Activated CD8-positive, alpha-beta memory T cell treated with anti-CD3 and anti-CD28 coated beads, Interleukin-2, amount 10 ng/mL, durations not matched to agents 7 days and 5 days (primary cell): ENCODE data around the gene TTF2. TPM values are rescaled to one million over a fixed set of nuclear protein-coding genes. Genes with fewer than 3 reads are reported as not detected.

ENCODE experiments used
- ATAC-seq: fragments of 150-1000 bp; cut with Tn5 transposase; one replicate; pipeline ENCODE4 v1.10.0; 2021; ENCODE audit warnings: moderate library complexity
- CTCF ChIA-PET: fragments of 350-600 bp; sonication (Branson Sonifier 250); formaldehyde crosslinking; loops from one replicate; lab custom pipeline; 2021; ENCODE audit warnings: antibody characterized with exemption; lab: Charles Lee
- DNase-seq: peaks from one replicate; pipeline ENCODE4 v3.0.0-alpha.2; 2020
- H3K27ac Mint-ChIP-seq: one replicate; pipeline ENCODE4 v1.8.0; 2021; ENCODE audit warnings: mild to moderate bottlenecking, mixed read lengths
- H3K27me3 Mint-ChIP-seq: one replicate; pipeline ENCODE4 v1.8.0; 2021; ENCODE audit warnings: mixed read lengths
- H3K36me3 Mint-ChIP-seq: one replicate; pipeline ENCODE4 v1.8.0; 2021; ENCODE audit warnings: mild to moderate bottlenecking, mixed read lengths
- H3K4me1 Mint-ChIP-seq: one replicate; pipeline ENCODE4 v1.8.0; 2021; ENCODE audit warnings: mixed read lengths
- H3K4me3 Mint-ChIP-seq: one replicate; pipeline ENCODE4 v1.8.0; 2021; ENCODE audit warnings: mild to moderate bottlenecking, moderate library complexity, mixed read lengths
- H3K9me3 Mint-ChIP-seq: one replicate; pipeline ENCODE4 v1.8.0; 2022; ENCODE audit warnings: low read depth, mixed read lengths
- total RNA-seq, 2 experiments: library from RNA; stranded (reverse); gene quantifications; one replicate each; pipeline ENCODE4 v1.2.3, GENCODE V29; 2021

Gene TTF2
- total RNA-seq, result 100 to 1,000 TPM; 156 to 157 TPM

DNA sequence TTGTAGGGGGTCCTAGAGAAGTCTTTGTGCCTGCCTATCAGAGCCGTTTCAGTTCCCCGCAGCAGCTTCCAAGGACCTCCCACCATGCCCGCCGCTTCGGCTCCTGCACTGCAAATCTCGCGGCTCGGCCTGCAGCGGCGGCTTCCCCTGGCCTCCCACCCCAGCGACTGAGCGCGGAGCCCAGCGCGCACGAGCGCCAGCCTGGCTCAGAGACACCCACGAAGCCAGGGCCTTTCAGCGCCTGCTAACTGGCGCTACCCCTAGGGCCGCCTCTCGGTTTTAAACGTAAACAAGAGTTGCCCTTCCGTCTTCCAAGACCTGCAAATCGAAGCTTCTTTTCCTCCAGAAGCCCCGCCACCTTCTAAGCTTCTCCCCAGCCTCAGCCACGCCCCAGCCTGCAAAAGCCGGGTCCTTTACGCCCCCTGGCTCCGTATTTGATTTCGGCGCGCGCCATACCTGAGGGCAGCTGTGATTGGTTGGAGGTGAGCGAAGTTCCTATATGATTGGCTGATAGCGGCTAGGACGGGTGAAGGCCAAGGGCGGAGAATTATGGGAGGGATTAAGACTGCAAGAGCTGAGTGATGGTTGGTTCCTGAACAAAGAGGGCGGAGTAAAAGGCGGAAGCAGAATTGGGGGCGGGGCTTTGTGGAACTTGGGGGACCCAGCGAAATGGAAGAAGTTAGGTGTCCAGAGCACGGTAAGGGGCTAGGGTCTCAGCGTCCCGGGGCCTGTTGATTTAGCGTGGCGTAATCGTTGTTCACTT, at the start of gene TTF2:
TSS of gene TTF2 (plus strand) at position 649 of the 763 bp plus-strand sequence. CDS start at position 670, 21 bp downstream.
- Mint-ChIP-seq H3K4me3 (no peak within 1 kb of the TSS), H3K4me1 (peaks cover 55% of the 10 kb centered on the region), H3K27ac (no peak within 1 kb of the TSS), H3K36me3 (peaks cover 37% of the 10 kb centered on the region), H3K9me3 (no peaks in the 10 kb centered on the region), H3K27me3 (no peaks in the 10 kb centered on the region)
- CTCF ChIA-PET, result interaction anchor here (0.6 to 5.9 kb wide), 21 partner anchors 8 to 922 kb away, joined by 3 to 55 read pairs (median 5); partner anchors contain the start of gene CD58
- ATAC-seq, result peak; percentile 91
- peak; percentile 99 for DNase-seq

GRCh38 chr1:117011334-117011733, 48.8 kb upstream of the TTF2 start:
- Mint-ChIP-seq H3K27ac (no peak overlapping the region), H3K9me3 (no peaks in the 10 kb centered on the region), H3K36me3 (no peaks in the 10 kb centered on the region), H3K4me1 (peaks cover 42% of the 10 kb centered on the region), H3K27me3 (peaks cover 2% of the 10 kb centered on the region), H3K4me3 (no peak overlapping the region)
- ATAC-seq (no peak), DNase-seq (no peak)
- CTCF ChIA-PET, result no interaction called here

DNA sequence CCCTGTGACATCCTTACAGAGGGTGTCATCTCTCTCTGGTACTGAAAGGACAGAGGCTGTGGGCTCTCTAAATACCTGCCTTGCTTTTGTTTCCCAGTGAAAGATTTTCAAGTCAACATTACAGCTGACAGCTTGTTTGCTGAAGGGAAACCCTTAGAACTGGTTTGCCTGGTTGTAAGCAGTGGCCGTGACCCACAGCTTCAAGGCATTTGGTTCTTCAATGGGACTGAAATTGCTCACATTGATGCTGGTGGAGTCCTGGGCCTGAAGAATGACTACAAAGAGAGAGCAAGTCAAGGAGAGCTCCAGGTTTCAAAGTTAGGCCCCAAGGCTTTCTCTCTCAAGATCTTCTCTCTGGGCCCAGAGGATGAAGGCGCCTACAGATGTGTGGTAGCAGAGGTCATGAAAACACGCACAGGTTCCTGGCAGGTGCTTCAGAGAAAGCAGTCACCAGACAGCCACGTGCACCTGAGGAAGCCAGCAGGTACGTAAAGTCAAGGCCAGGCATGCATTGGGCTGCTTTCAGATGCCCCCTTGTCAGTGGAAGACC, 46.7 kb upstream of the TTF2 start:
- no peak for ATAC-seq
- H3K36me3 Mint-ChIP-seq, result no peaks in the 10 kb centered on the region
- H3K4me1 Mint-ChIP-seq, result peaks cover 37% of the 10 kb centered on the region
- H3K27ac Mint-ChIP-seq, result no peak overlapping the region
- DNase-seq, result no peak
- no peak overlapping the region for H3K4me3 Mint-ChIP-seq
- H3K27me3 Mint-ChIP-seq, result no peaks in the 10 kb centered on the region
- CTCF ChIA-PET, result interaction anchor here (0.8 kb wide), 1 partner anchor 17 kb away, joined by 3 read pairs; no protein-coding TSS in a partner anchor
- H3K9me3 Mint-ChIP-seq, result no peaks in the 10 kb centered on the region

- ATAC-seq (peak; percentile 27), DNase-seq (no peak)
- Mint-ChIP-seq H3K36me3 (no peaks in the 10 kb centered on the region), H3K4me1 (peaks cover 31% of the 10 kb centered on the region), H3K9me3 (no peaks in the 10 kb centered on the region), H3K27ac (no peak overlapping the region), H3K27me3 (no peaks in the 10 kb centered on the region), H3K4me3 (no peak overlapping the region)
- CTCF ChIA-PET, result interaction anchor here (0.8 to 1.5 kb wide), 3 partner anchors 18 to 196 kb away, joined by 3 to 4 read pairs (median 3); no protein-coding TSS in a partner anchor
These were observed 45.9 kb upstream of the TTF2 start for GRCh38 chr1:117014209-117014608.

- CTCF ChIA-PET, result no interaction called here
- Mint-ChIP-seq H3K4me1 (peaks cover 22% of the 10 kb centered on the region), H3K27me3 (no peaks in the 10 kb centered on the region), H3K27ac (no peak overlapping the region), H3K9me3 (no peaks in the 10 kb centered on the region), H3K36me3 (no peaks in the 10 kb centered on the region), H3K4me3 (no peak overlapping the region)
- ATAC-seq, result no peak
- no peak for DNase-seq
These were observed 44.4 kb upstream of the TTF2 start for GRCh38 chr1:117015724-117016123.

GRCh38 chr1:117017062-117017461, 43.1 kb upstream of the TTF2 start:
- no peak for ATAC-seq
- Mint-ChIP-seq H3K4me3 (no peak overlapping the region), H3K9me3 (no peaks in the 10 kb centered on the region), H3K27ac (no peak overlapping the region), H3K27me3 (no peaks in the 10 kb centered on the region), H3K4me1 (peaks cover 20% of the 10 kb centered on the region), H3K36me3 (no peaks in the 10 kb centered on the region)
- CTCF ChIA-PET, result interaction anchor here (0.8 kb wide), 1 partner anchor 20 kb away, joined by 3 read pairs; no protein-coding TSS in a partner anchor
- no peak for DNase-seq

- H3K27me3 Mint-ChIP-seq, result no peaks in the 10 kb centered on the region
- H3K4me3 Mint-ChIP-seq, result no peak overlapping the region
- CTCF ChIA-PET, result interaction anchor here (0.8 kb wide), 1 partner anchor 20 kb away, joined by 3 read pairs; no protein-coding TSS in a partner anchor
- H3K27ac Mint-ChIP-seq, result no peak overlapping the region
- H3K4me1 Mint-ChIP-seq, result peaks cover 19% of the 10 kb centered on the region
- H3K9me3 Mint-ChIP-seq, result no peaks in the 10 kb centered on the region
- ATAC-seq (no peak), DNase-seq (no peak)
- no peaks in the 10 kb centered on the region for H3K36me3 Mint-ChIP-seq
These were observed 42.5 kb upstream of the TTF2 start for GRCh38 chr1:117017648-117018047.

DNA sequence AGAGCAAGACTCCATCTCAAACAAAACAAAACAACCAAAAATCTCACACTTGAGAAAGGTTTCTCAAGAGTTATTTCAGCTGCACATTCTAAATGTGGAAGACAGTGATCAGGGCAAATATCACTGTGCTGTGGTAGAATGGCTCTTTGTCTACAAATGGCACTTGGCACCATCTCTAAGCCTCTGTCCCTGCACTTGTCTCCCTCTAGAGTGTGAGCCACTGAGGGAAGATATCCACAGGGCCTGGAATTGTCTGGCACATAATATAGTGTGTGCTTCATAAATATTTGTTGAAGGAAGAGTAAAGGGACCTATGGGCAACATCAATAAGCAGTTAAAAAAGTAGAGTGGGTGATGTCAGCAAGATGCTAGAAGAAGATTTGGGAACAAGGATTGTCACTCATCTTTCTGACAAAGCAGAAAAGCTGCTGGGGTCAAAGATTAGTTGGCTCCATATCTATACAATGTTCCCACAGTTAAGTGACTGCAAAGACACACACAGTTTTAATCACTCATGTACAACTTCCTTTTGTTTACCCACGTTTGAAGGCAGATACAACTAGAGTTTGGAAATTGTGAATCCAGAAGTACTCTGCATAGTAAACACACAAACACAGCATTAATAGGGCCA, 39.5 kb upstream of the TTF2 start:
- ATAC-seq (no peak), DNase-seq (no peak)
- H3K9me3 Mint-ChIP-seq, result no peaks in the 10 kb centered on the region
- H3K4me1 Mint-ChIP-seq, result peaks cover 16% of the 10 kb centered on the region
- H3K4me3 Mint-ChIP-seq, result no peak overlapping the region
- peaks cover 5% of the 10 kb centered on the region for H3K27me3 Mint-ChIP-seq
- no peak overlapping the region for H3K27ac Mint-ChIP-seq
- CTCF ChIA-PET, result no interaction called here
- H3K36me3 Mint-ChIP-seq, result no peaks in the 10 kb centered on the region

DNA sequence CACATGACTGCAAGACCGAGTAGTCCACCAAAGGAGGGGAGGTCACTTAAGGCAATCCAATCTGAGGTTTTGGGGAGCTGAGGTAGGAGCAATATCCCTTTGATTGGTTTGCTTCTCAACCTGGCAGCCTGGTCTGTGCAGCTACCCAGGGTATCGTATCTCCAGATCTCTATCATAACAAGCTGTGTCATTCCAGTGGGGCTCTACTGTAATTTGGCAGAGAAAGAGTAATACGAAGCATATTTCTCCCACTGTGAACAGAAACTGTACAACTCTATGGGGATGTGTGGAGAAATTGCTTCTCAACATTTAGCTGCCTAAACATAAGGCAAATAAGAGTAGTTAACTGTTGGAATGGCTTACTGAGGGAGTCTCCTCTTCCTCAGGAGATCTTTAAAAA, 38.0 kb upstream of the TTF2 start:
- ATAC-seq (no peak), DNase-seq (no peak)
- Mint-ChIP-seq H3K4me3 (no peak overlapping the region), H3K27ac (no peak overlapping the region), H3K4me1 (peaks cover 10% of the 10 kb centered on the region), H3K9me3 (no peaks in the 10 kb centered on the region), H3K36me3 (no peaks in the 10 kb centered on the region), H3K27me3 (peaks cover 5% of the 10 kb centered on the region)
- CTCF ChIA-PET, result no interaction called here

- peaks cover 10% of the 10 kb centered on the region for H3K4me1 Mint-ChIP-seq
- CTCF ChIA-PET, result no interaction called here
- no peaks in the 10 kb centered on the region for H3K9me3 Mint-ChIP-seq
- DNase-seq (no peak), ATAC-seq (no peak)
- H3K36me3 Mint-ChIP-seq, result no peaks in the 10 kb centered on the region
- H3K4me3 Mint-ChIP-seq, result no peak overlapping the region
- peaks cover 5% of the 10 kb centered on the region for H3K27me3 Mint-ChIP-seq
- no peak overlapping the region for H3K27ac Mint-ChIP-seq
These were observed 34.6 kb upstream of the TTF2 start for GRCh38 chr1:117025568-117025967.

DNA sequence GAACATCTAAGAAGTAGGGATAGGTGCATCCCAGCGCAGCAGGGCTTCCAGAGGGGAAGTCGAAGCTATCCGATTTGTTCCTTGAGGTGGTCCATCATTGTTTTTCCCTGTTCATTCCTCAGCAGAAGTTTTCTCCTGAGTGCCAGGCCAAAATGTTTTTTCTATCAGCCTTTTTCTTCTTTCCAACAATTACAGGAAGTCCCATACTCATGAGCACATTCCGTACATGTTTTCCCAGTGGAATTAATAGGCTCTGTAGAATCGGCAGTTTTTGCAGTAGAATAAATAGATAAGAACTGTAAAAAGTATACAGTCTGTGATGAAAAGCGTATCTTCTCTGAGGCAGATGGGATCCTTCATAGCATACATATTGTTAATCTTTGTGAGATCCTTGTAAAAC, 33.8 kb upstream of the TTF2 start:
- ATAC-seq (no peak), DNase-seq (no peak)
- no peak overlapping the region for H3K4me3 Mint-ChIP-seq
- no peak overlapping the region for H3K27ac Mint-ChIP-seq
- no peaks in the 10 kb centered on the region for H3K36me3 Mint-ChIP-seq
- H3K27me3 Mint-ChIP-seq, result peaks cover 5% of the 10 kb centered on the region
- peaks cover 10% of the 10 kb centered on the region for H3K4me1 Mint-ChIP-seq
- CTCF ChIA-PET, result no interaction called here
- no peaks in the 10 kb centered on the region for H3K9me3 Mint-ChIP-seq

DNA sequence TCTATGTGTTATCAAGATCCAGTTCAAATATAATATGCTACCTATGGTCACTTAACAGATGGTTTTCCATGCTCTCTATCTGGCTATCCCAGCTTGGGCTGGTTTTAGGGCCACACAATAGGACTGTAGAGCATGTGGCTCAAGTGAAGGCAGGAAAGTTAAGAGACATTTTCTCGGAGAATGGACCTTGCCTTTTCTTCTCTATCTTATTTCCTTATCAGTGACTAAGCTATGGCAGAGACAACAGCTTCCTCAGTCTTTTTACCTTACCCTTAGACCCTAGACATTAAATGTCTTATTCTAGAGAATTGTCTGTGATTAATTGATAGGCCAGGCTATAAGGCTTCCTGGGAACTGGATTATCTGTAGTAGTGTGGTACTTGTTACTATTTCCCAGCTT, 30.4 kb upstream of the TTF2 start:
- H3K27me3 Mint-ChIP-seq, result peaks cover 3% of the 10 kb centered on the region
- CTCF ChIA-PET, result no interaction called here
- H3K36me3 Mint-ChIP-seq, result no peaks in the 10 kb centered on the region

DNA sequence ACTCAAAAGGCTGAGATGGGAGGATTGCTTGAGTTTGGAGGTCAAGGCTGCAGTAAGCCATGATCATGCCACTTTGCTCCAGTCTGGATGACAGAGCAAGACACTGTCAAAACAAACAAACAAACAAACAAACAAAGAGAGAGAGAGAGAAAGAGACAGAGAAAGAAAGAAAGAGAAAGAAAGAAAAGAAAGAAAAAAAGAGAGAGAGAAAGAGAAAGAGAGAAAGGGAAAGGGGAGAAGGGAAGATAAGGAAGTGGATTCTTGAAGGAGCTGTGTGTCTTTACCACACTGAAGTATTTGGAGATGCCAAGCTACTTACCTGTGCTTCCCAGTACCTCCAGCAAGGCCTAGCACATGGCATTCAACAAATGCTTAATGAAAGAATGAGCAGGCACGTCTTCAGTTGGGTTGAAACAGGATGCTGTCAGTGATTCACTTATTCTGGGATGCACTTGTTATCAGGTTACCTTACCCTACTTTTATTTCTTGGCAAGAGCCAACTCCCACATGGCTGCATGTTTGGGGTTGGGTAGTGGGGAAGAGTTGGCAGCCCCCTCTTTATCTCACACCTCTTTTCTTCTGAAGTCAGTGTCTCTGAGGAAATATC, 29.8 kb upstream of the TTF2 start:
- CTCF ChIA-PET, result no interaction called here
- no peaks in the 10 kb centered on the region for H3K4me1 Mint-ChIP-seq
- peaks cover 2% of the 10 kb centered on the region for H3K27me3 Mint-ChIP-seq
- ATAC-seq (no peak), DNase-seq (no peak)
- H3K9me3 Mint-ChIP-seq, result no peaks in the 10 kb centered on the region
- no peak overlapping the region for H3K4me3 Mint-ChIP-seq
- H3K27ac Mint-ChIP-seq, result no peak overlapping the region
- no peaks in the 10 kb centered on the region for H3K36me3 Mint-ChIP-seq

More for the DNA sequence above, 30.4 kb upstream of the TTF2 start:
- no peak overlapping the region for H3K4me3 Mint-ChIP-seq
- no peaks in the 10 kb centered on the region for H3K9me3 Mint-ChIP-seq
- no peak overlapping the region for H3K27ac Mint-ChIP-seq
- DNase-seq (no peak), ATAC-seq (no peak)
- H3K4me1 Mint-ChIP-seq, result no peaks in the 10 kb centered on the region
